ENCODE results near the gene CENPO. TPM values are rescaled to one million over a fixed set of nuclear protein-coding genes. Genes with fewer than 3 reads are reported as not detected.

The CENPO gene
- polyA plus RNA-seq, 2 of the 4 experiments (the other 2 are of a cell fraction) = 49.6 to 62.0 TPM

- TF ChIP-seq REST (IDR thresholded peaks at IDR 0.05) = no peak
- no peak for TF ChIP-seq HES2 (IDR thresholded peaks at IDR 0.05)
- TF ChIP-seq HMGXB4 (CRISPR knock-in tag; IDR thresholded peaks at IDR 0.05; ENCODE audit: borderline replicate concordance) = no peak
- TF ChIP-seq MAFK (IDR thresholded peaks at IDR 0.05; ENCODE audit: partially characterized antibody) = no peak
- TF ChIP-seq SREBF2 (IDR thresholded peaks at IDR 0.05) = no peak
These were observed 14.1 kb upstream of the CENPO start (continued) for GRCh38 chr2:24779116-24779515.

GRCh38 chr2:24783641-24784040 lies 9.6 kb upstream of the CENPO start:
- no peak overlapping the region for H3K27ac ChIP-seq
- no peak for ATAC-seq
- H3K4me2 ChIP-seq = no peak overlapping the region
- H3K4me1 ChIP-seq = no peaks in the 10 kb centered on the region
- ChIA-PET POLR2A (interaction anchor here (1.3 kb wide), 1 partner anchor 9 kb away, joined by 3 read pairs; the partner anchor contains the start of genes CENPO and PTRHD1), CTCF (interaction anchor here (1.0 to 1.9 kb wide), 2 partner anchors 9 kb away, joined by 4 to 6 read pairs; partner anchors contain the start of genes CENPO and PTRHD1)
- DNase-seq (ENCODE audit: low read depth in 1 of 2, low spot score in 1 of 2) = no peak
- FAIRE-seq = no peak
- H3K4me3 ChIP-seq = no peak overlapping the region
- no peaks in the 10 kb centered on the region for H3K9me3 ChIP-seq
- WGBS (ENCODE audit: missing lambda C conversion rate) = 93% methylated on average over 3 of the region's 3 CpGs
- TF ChIP-seq ZNF302 (CRISPR knock-in tag; IDR thresholded peaks at IDR 0.05) (no peak), NPAS2 (CRISPR knock-in tag; IDR thresholded peaks at IDR 0.05; ENCODE audit: borderline replicate concordance) (no peak), USF2 (IDR thresholded peaks at IDR 0.05) (no peak), HOXA7 (CRISPR knock-in tag; IDR thresholded peaks at IDR 0.05) (no peak), TFCP2L1 (CRISPR knock-in tag; IDR thresholded peaks at IDR 0.05) (no peak), ESRRA (IDR thresholded peaks at IDR 0.05; ENCODE audit: borderline replicate concordance, low read length) (no peak), POLR2A (IDR thresholded peaks at IDR 0.05; ENCODE audit: low read length) (no peak), RAD21 (conservative IDR thresholded peaks at IDR 0.05 in 1 of 2, IDR thresholded peaks at IDR 0.05 in 1 of 2) (no peak), CBX2 (IDR thresholded peaks at IDR 0.05; ENCODE audit: borderline replicate concordance, low read depth) (no peak), CHD4 (IDR thresholded peaks at IDR 0.05; ENCODE audit: borderline replicate concordance) (no peak), RFX5 (IDR thresholded peaks at IDR 0.05) (no peak), ZC3H11A (IDR thresholded peaks at IDR 0.05) (no peak)
- TF ChIP-seq, protein P1, sequence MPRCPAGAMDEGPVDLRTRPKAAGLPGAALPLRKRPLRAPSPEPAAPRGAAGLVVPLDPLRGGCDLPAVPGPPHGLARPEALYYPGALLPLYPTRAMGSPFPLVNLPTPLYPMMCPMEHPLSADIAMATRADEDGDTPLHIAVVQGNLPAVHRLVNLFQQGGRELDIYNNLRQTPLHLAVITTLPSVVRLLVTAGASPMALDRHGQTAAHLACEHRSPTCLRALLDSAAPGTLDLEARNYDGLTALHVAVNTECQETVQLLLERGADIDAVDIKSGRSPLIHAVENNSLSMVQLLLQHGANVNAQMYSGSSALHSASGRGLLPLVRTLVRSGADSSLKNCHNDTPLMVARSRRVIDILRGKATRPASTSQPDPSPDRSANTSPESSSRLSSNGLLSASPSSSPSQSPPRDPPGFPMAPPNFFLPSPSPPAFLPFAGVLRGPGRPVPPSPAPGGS (IDR thresholded peaks at IDR 0.05) = no peak
